ENCODE measurements around the gene ETDB.

The ETDB gene

GRCh38 chrX:135086197-135086854, 34.0 kb downstream of the ETDB start:
- DNase-seq (ENCODE audit: low read depth): peak; percentile 44
- no peak overlapping the region for H3K4me3 ChIP-seq (ENCODE audit: low read depth, low read length)
- TF ChIP-seq CTCF (IDR thresholded peaks at IDR 0.05; ENCODE audit: low read depth, low read length, missing control alignments): peak; percentile 65
- in situ Hi-C loops (cut with HindIII; ENCODE audit: low sequenced_read_pairs): no loop called here

- in situ Hi-C loops (cut with HindIII; ENCODE audit: low sequenced_read_pairs): no loop called here
- H3K4me3 ChIP-seq (ENCODE audit: low read depth, low read length): no peak overlapping the region
- DNase-seq (ENCODE audit: low read depth): no peak
- no peak for TF ChIP-seq CTCF (IDR thresholded peaks at IDR 0.05; ENCODE audit: low read depth, low read length, missing control alignments)
Observed at GRCh38 chrX:135081693-135082404, 38.5 kb downstream of the ETDB start.

Data from astrocyte of the cerebellum (primary cell).